Esophagus (tissue), 2 donors: ENCODE data around the gene CDK14. TPM values are rescaled to one million over a fixed set of nuclear protein-coding genes. Genes with fewer than 3 reads are reported as not detected.

Experiments used
- H3K27ac ChIP-seq, 2 donors: one replicate each; pipeline ENCODE4 v1.5.1; 2013; ENCODE audit warnings: low read depth in 2 of 2, mild to moderate bottlenecking in 2 of 2, inconsistent platforms in 1 of 2, low read length in 1 of 2, moderate library complexity in 1 of 2
- H3K27me3 ChIP-seq, 2 donors: one replicate each; pipeline ENCODE4 v1.6.1; 2013; ENCODE audit warnings: low read length in 2 of 2, control low read depth in 1 of 2, mild to moderate bottlenecking in 1 of 2; ENCODE audit not compliant: insufficient read depth in 2 of 2, control insufficient read depth in 1 of 2
- H3K36me3 ChIP-seq, 2 donors: one replicate each; pipeline ENCODE4 v1.6.1; 2013; ENCODE audit warnings: low read length in 1 of 2; ENCODE audit not compliant: control insufficient read depth in 2 of 2, insufficient read depth in 2 of 2
- H3K4me1 ChIP-seq, 2 donors: one replicate each; pipeline ENCODE4 v1.6.1; 2013; ENCODE audit warnings: low read length in 1 of 2; ENCODE audit not compliant: control insufficient read depth in 2 of 2, insufficient read depth in 2 of 2
- H3K4me3 ChIP-seq, 2 donors: one replicate each; pipeline ENCODE4 v1.5.1; 2013; ENCODE audit warnings: low read length in 2 of 2, mild to moderate bottlenecking in 2 of 2, low read depth in 1 of 2, moderate library complexity in 1 of 2
- H3K9me3 ChIP-seq, 2 donors: one replicate each; pipeline ENCODE4 v1.6.1; 2013; ENCODE audit warnings: mild to moderate bottlenecking in 2 of 2, low read depth in 1 of 2, low read length in 1 of 2, moderate library complexity in 1 of 2; ENCODE audit not compliant: control insufficient read depth in 2 of 2, insufficient read depth in 1 of 2
- WGBS, 2 donors: extraction: QIAGEN DNeasy Blood & Tissue Kit; methylation state at CpG; one replicate each; pipeline ENCODE4 v1.1.7; 2013; 5-methylcytosine and 5-hydroxymethylcytosine counted together
- polyA plus RNA-seq, 2 donors: library from polyadenylated mRNA; stranded (reverse); fragments of 200-250 nt; gene quantifications; one replicate each; pipeline ENCODE4 v1.2.3, GENCODE V29; 2013
- donor health status: healthy with polysubstance abuse.
- donor health status: Bipolar disorder and iron deficiency.

CDK14 gene
- polyA plus RNA-seq, 2 donors = 0.51 to 0.59 TPM

DNA sequence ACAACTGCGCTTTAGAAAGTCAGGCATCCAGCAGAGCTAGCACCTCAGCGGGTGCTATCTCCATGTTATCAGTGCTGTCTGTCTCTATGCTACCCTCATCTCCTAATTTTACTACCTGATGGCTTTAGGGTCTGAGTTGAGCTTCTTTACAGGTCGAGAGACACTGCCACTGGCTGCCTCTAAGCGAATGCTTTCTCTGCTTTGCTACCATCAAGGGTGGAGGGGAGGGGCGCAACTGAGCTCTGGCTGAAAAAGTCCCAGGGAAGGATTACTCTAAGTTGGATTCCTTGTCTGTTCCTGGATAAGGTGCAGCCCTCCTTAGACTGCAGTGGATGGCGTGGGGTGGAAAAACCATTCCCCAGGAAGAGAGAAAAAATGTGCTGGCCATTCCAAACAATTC, 105.7 kb downstream of the CDK14 start:
- H3K36me3 ChIP-seq = no peaks in the 10 kb centered on the region
- no peaks in the 10 kb centered on the region for H3K27me3 ChIP-seq
- WGBS, 2 donors = 74 to 81% methylated on average over 6 of the region's 6 CpGs
- H3K4me3 ChIP-seq = no peak overlapping the region
- H3K9me3 ChIP-seq = no peaks in the 10 kb centered on the region
- H3K4me1 ChIP-seq = no peaks in the 10 kb centered on the region
- no peak overlapping the region for H3K27ac ChIP-seq

DNA sequence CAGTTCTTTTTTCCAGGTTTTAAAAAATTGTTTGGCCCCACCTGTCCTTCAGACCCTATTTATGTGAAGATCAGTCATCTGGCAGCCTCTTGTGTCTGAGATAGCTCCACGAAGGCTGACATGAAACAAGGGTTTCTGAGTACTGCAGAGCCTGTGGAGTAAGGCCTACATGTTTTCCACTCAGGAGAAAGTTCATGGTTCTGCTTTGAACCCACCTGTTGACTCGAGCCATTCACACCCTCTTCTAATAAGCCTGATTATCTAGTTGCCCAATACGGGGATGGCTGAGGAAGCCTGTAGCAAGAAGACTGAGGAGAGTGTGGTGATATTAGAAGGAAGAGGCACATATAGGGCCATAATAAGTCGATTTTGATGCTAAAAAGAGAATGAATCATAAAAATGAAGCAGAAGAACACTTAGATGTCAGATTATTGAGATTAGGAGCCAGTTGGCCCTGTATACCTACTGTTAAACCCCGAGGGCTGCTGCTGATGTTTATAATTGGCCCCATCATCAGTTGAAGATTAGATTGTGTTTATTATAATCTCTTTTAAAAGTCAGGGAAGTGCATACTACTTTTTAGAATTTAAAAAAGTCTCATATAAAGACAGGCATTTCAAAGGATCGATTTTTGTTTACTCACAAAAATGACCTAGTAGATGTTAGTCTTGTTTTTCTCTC, 109.4 kb downstream of the CDK14 start:
- Histone ChIP-seq H3K36me3 (no peaks in the 10 kb centered on the region), H3K4me1 (no peaks in the 10 kb centered on the region), H3K4me3 (no peak overlapping the region), H3K9me3 (no peaks in the 10 kb centered on the region), H3K27ac (no peak overlapping the region), H3K27me3 (no peaks in the 10 kb centered on the region)
- WGBS, 2 donors = 55 to 60% methylated on average over 6 of the region's 6 CpGs

DNA sequence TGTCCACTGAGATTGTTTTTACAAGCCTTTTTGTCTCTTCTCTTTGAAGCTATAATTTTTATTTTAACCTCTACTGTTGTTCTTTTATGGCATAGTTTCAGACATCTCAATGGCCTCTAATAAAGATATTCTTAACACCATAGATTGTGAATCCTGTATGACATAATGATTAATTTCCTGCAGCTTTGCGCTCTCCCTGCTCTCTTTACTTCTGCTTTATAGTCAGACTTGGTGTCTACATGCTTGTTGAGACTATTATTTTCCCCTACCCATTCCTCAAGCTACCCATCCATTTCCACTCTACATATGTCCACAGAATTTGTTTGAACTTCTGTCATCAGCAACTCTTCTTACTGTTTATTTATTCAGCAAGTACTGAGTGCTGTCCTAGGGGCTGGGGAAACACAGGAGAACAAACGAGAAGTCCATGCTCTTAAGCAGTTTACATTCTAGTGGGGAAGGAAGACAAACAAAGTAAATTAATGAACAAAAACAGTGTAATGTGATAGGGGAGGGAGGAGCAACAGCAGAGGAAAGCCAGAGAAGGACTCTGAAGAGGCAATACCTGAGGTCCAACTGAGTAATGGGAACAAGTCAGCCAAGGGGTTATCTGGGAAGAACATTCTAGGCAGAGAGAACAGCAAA, 110.1 kb downstream of the CDK14 start:
- 68 to 69% methylated on average over 2 of the region's 2 CpGs for WGBS, 2 donors
- no peak overlapping the region for H3K4me3 ChIP-seq
- H3K27ac ChIP-seq = no peak overlapping the region
- H3K27me3 ChIP-seq = no peaks in the 10 kb centered on the region
- H3K9me3 ChIP-seq = no peaks in the 10 kb centered on the region
- no peaks in the 10 kb centered on the region for H3K4me1 ChIP-seq
- no peaks in the 10 kb centered on the region for H3K36me3 ChIP-seq

DNA sequence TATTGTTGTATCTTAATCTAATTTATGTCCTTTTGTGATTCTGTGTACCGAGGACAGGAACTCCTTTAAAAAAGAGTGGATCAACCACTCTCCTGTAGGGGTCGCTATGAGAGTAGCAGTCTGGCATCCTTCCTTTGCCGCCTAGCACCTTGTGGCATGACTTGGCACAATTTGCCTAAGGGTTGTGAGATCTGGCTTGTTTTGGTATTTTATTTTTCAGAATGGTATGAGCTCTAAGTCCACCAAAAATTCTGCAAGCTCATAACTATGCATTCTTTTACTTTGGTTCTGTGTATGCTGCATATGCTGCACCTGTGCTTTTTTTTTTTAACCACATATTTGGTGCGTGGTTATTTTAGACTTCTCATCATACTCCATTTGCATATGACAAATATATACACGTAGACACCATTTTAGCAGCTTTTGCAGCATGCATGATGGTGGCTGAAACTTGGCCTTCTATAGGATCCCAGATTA, 112.8 kb downstream of the CDK14 start:
- no peak overlapping the region for H3K27ac ChIP-seq
- H3K4me3 ChIP-seq = no peak overlapping the region
- no peaks in the 10 kb centered on the region for H3K9me3 ChIP-seq
- WGBS, 2 donors = 50 to 68% methylated on average over 5 of the region's 5 CpGs
- H3K36me3 ChIP-seq = no peaks in the 10 kb centered on the region
- H3K27me3 ChIP-seq = no peaks in the 10 kb centered on the region
- H3K4me1 ChIP-seq = no peaks in the 10 kb centered on the region

DNA sequence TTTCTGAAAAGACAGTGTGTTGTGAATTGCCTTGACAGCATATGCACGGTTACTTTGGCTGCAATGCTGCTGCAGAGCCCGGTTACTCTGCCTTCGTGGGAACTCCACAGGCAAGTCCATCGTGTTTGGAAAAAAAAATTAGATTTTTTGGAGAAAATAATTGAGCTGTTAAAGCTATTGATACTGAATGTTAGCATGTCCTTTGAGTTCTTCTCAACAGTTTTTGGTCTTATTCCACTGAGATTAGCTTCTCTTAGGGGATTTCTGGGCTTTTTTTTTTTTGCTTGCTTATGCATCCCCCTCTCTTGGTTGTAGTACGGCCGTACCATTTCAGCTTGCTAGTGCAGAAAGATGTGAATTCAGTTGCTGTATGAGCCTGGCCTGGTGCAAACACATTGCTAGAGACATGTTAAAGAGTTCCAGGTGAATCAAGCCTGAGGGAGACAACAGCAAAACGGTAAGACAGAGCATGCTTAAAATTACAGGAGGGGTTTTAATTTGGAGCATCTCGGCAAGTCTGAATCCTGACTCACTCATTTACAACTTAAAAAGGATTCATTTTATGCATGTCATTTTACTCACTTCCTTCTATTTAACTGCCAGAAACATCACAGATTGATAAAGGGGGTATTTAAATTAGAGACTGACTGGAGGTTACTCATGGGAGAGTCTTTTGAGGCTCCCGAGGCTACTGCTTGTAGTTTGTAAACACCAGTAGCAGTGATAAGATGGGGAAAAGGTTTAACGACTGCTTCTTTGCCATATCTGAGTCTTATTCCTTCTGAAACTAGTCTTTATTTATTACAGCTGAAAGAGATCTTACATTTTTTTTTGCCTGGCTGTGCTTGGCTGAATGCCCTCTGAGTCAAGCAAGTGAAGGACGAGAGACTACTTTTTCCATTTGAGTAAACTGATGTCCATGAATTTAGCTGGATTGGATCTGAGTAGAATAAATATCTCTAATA, 113.7 kb downstream of the CDK14 start:
- WGBS, 2 donors = 36 to 38% methylated on average over 11 of the region's 11 CpGs
- no peak overlapping the region for H3K27ac ChIP-seq
- H3K36me3 ChIP-seq = no peaks in the 10 kb centered on the region
- no peaks in the 10 kb centered on the region for H3K9me3 ChIP-seq
- no peaks in the 10 kb centered on the region for H3K27me3 ChIP-seq
- H3K4me3 ChIP-seq = no peak overlapping the region
- no peaks in the 10 kb centered on the region for H3K4me1 ChIP-seq

DNA sequence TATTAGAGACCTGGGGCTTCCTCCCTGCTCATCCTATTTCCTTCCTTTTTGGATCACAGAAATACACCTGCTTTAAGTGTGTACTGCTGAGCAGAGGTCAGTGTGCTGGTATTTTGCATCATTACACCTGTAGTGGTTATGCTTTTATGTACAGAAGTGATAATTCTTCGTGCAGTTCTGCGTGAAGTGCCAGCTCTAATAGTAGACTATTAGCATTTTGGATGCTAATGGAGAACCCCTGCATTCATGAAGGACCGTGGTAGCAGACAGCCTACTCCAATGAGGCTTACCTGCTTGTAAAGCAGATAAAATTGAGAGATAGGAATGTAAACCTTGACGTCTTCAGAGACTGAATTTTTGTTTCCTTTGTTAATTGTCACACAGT, 114.3 kb downstream of the CDK14 start:
- H3K4me1 ChIP-seq = no peaks in the 10 kb centered on the region
- H3K9me3 ChIP-seq = no peaks in the 10 kb centered on the region
- no peak overlapping the region for H3K27ac ChIP-seq
- no peaks in the 10 kb centered on the region for H3K36me3 ChIP-seq
- no peak overlapping the region for H3K4me3 ChIP-seq
- 64 to 77% methylated on average over 4 of the region's 4 CpGs for WGBS, 2 donors
- no peaks in the 10 kb centered on the region for H3K27me3 ChIP-seq

DNA sequence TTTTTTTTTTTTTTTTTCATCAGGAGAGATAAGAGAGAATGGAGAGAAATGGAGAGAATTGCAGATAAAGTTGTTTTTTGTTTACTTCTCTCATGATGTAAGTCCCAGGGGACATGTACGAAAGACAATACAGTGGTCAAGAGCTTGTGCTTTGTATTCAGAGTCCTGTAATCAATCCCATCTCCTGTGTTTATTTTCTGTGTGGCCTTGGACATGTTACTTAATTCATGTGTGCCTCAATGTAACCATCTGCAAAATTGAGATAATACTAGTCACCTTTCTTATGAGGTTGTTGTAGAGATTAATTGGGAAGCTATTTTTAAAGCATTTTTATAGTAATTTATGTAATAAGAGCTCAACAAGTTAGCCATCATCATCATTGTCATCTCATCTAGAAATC, 117.5 kb downstream of the CDK14 start:
- H3K36me3 ChIP-seq = no peaks in the 10 kb centered on the region
- 70 to 91% methylated on average over 1 of the region's 1 CpG for WGBS, 2 donors
- H3K4me1 ChIP-seq = no peaks in the 10 kb centered on the region
- H3K27me3 ChIP-seq = no peaks in the 10 kb centered on the region
- no peak overlapping the region for H3K27ac ChIP-seq
- H3K9me3 ChIP-seq = no peaks in the 10 kb centered on the region
- H3K4me3 ChIP-seq = no peak overlapping the region

DNA sequence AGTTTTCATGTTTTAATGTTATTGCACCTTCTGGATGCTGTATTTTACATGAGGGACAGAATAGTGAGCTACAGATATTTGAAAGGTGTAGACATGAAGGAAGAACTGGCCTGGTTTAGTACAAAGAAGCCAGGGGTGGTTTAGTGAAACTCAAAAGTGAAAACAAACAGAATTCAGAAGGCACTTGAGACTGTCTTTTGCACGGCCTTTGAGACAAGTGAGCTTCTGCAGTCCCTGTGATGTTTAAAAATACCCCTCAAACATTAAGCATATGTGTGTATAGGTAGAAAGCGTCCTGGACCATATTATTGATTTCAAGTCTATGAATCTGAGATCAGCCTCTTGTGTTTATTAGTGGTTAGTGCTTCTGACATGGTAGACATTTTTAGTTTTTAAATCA, 118.9 kb downstream of the CDK14 start:
- Histone ChIP-seq H3K27ac (no peak overlapping the region), H3K27me3 (no peaks in the 10 kb centered on the region), H3K4me3 (no peak overlapping the region), H3K4me1 (no peaks in the 10 kb centered on the region), H3K9me3 (no peaks in the 10 kb centered on the region), H3K36me3 (no peaks in the 10 kb centered on the region)
- WGBS, 2 donors = 83 to 88% methylated on average over 2 of the region's 2 CpGs

DNA sequence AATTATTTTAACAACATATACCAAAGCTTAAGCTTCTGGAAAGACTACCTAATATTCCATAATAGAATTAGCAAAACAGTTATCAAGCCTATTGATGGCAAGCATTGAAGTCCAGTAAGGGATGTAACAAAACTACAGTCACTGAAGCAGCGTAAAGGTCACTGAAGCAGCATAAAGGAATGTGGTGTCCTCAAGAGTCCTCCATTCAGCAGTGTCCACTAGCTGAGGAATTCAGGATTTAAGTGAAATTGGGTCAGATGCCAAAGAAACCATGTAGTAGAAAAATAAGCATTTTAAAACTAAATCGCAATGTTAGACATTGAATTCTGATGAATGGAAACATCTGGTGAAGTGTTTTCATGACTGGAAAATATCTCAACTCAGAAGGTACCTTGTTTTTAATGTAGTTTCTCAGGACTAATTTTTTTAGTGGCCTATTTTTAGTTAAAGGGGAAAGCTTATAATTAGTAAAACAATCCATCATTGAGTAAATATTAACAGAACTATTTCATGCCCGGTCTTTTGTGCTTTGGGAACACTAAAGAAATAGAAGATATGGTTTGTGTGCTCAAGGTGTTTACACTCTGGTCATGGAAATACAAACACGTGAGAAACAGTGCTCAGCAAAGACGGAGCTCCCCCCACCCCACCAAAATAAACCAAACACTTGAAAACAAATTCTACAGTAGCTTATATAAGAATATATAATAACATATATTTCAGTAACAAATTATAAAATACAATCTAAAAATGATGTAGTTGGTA, 121.4 kb downstream of the CDK14 start:
- Histone ChIP-seq H3K27ac (no peak overlapping the region), H3K9me3 (no peaks in the 10 kb centered on the region), H3K4me1 (no peaks in the 10 kb centered on the region), H3K4me3 (no peak overlapping the region), H3K27me3 (no peaks in the 10 kb centered on the region), H3K36me3 (no peaks in the 10 kb centered on the region)
- 48 to 61% methylated on average over 5 of the region's 5 CpGs for WGBS, 2 donors
